Endothelial cell of hepatic sinusoid (primary cell): ENCODE measurements around the gene HIC1.

Experiments
- in situ Hi-C: cut with HindIII; loops from 2 replicates; pipeline ENCODE4 v1.10.0; 2017; ENCODE audit warnings: low sequenced_read_pairs

HIC1 gene

DNA sequence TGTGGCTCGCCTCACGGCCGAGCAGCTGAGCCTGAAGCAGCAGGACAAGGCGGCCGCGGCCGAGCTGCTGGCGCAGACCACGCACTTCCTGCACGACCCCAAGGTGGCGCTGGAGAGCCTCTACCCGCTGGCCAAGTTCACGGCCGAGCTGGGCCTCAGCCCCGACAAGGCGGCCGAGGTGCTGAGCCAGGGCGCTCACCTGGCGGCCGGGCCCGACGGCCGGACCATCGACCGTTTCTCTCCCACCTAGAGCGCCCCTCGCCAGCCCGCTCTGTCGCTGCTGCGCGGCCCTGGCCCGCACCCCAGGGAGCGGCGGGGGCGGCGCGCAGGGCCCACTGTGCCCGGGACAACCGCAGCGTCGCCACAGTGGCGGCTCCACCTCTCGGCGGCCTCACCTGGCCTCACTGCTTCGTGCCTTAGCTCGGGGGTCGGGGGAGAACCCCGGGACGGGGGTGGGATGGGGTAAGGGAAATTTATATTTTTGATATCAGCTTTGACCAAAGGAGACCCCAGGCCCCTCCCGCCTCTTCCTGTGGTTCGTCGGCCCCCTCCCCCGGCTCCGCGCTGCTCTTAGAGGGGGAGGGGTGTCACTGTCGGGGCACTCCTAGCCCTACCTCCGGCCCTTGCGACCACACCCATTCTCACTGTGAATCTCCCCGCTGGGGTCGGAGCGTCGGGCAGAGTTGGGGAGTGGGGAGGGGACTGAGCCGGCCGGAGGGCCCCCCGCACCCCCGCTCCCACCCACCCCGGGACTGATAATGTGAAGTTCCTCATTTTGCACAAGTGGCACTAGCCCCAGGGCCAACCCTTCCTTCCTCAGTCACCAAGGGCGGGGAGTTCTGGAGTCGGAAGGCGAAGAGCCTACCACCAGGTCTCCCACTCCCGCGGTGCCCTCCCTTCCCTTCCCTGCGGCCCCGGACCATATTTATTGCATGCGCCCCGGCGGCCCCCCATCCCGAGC lies 4.0 kb downstream of the HIC1 start:
- in situ Hi-C loops, result no loop called here

DNA sequence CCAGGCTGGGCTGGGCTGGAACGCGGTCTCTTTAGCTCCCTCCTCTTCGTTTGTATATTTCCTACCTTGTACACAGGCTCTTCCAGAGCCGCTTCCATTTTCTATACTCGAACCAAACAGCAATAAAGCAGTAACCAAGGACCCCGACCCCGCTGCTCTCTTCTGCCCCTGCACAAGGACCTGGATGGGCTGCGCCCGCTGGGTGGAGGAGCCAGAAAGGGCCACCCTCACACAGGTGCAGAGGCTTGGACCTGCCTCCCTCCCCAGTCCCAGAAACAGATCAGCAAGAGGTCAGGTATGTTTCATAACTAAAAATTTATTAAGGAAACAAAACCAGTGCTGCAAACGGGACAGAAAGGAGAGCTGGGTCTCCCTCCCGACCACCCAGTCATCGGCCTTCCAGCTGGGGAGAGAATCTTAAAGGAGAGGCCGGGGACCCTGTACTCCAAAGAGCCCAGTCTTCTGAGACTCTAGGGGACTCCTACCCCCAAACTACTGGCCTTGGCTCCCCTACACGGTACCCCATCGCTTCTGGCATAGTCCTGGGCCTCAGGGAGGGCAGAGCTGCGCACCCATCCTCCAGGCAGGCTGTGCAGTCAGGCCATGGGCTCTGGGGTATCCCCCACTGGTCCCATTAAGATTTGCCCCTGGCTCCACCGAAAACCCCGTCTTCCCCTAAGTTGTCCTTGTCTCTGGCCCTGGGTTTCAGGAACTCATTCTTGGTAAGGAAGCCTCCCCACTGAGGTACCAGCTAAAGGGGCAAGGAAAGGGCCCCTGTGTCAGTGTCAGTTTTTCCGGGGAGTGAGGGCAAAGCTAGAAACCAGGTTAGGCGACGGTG lies 4.9 kb downstream of the HIC1 start:
- in situ Hi-C loops, result loop anchor here (10.0 kb wide), 1 partner anchor 205 kb away; no protein-coding TSS in a partner anchor

DNA sequence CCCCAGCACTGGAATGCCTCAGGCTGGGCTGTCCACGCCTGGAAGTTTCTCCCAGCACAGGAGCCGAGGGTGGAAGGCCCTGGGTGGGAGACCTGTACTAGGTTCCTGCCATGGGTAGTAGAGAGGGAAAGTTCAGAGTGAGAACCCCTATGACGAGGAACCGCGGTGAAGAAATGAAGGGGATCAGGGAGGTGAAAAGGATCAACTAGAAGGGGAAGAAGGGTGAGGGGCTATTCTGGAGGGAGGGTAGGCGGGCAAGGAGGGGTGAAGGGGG lies 5.4 kb downstream of the HIC1 start:
- in situ Hi-C loops, result loop anchor here (10.0 kb wide), 1 partner anchor 204 kb away; no protein-coding TSS in a partner anchor

DNA sequence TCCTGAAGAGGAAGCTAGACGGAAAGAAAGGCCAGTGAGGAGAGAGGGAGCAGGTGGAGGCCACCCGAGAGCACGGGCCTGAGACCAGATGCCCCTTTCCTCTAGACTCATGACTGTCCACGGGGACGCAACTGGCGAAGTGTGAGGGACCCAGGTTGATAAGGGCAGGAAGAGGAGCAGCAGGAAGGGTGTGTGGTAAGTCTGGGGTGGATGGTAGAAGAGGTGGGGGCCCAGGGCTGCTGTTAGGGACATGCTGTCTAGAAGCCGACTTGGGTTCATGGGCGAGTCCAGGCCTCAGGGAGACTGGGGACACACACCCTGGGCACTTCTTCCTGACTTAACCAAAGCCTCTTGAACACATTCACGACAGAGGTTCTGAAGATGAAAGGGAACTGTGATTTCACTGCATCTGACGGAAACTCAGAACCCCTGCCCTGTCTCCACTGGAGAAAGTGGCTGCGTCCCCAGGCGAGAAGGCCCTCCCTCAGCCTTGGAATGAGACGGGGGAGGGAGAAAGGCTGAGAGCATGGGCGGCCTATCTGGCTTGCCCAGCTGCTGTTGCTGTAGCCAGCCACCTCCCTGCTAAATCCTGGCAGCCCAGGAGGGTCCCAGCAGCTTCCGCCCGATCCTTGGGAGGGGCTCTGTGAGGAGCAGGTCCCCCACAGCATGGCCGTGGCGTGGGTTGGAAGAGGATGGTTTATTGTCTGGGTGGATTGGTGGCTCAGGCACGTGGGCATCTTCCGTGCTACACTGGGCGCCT lies 6.0 kb downstream of the HIC1 start:
- in situ Hi-C loops, result loop anchor here (10.0 kb wide), 1 partner anchor 204 kb away; no protein-coding TSS in a partner anchor

DNA sequence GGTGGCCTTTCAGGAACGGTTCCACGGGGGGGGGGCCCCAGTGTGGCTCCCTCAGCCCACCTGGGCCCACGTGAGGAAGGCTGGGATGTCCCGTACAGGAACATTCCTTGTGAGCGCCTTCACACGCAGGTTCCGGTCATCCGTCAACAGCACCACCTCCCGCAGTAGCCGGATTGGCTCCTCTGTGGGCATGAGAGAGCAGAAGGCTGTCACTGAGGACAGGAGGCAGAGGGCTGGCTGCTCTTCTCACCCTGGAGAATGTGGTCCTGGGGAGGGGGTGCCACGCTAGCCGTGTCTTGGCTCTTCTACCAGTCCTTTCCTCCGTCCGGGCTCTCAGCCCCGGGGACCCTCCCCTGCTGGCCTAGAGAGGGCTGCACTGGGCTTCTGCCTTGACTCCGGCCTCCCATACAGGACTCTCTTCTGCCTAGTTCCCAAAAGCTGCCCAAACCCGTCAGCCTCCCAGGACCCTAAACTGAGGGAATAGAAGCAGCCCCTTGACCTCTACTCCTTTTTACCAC lies 6.6 kb downstream of the HIC1 start:
- in situ Hi-C loops, result loop anchor here (10.0 kb wide), 1 partner anchor 203 kb away; no protein-coding TSS in a partner anchor

DNA sequence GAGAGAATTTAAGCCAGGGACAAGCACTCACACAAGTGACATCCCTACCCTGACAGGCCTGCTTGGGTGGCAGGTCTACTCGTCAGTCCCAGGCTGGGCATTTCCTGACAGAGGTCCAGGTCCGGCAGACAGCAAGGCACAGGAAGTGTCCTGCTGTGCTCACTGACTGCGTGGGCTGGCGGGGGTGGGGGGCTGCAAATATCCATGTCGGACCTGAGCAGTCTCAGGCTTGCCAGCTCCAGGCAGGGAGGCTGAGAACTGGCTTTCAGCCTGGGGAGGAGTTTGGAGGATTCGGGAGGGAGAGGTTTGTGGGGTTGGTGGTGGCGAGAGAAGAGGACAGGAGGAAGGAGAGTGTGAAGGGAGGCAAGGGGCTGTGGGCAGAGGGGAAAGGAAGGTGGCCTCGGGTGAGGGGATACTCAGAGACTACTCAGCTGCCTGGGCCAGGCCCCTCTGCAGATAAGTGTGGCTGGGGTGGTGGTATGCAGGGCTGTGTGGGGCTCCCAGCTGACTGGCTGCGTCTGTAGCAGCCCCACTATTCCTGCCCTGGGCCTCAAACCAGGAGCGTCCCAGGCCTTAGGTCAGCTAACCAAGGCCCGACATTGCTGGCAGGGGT lies 7.8 kb downstream of the HIC1 start:
- in situ Hi-C loops, result loop anchor here (10.0 kb wide), 1 partner anchor 202 kb away; no protein-coding TSS in a partner anchor

DNA sequence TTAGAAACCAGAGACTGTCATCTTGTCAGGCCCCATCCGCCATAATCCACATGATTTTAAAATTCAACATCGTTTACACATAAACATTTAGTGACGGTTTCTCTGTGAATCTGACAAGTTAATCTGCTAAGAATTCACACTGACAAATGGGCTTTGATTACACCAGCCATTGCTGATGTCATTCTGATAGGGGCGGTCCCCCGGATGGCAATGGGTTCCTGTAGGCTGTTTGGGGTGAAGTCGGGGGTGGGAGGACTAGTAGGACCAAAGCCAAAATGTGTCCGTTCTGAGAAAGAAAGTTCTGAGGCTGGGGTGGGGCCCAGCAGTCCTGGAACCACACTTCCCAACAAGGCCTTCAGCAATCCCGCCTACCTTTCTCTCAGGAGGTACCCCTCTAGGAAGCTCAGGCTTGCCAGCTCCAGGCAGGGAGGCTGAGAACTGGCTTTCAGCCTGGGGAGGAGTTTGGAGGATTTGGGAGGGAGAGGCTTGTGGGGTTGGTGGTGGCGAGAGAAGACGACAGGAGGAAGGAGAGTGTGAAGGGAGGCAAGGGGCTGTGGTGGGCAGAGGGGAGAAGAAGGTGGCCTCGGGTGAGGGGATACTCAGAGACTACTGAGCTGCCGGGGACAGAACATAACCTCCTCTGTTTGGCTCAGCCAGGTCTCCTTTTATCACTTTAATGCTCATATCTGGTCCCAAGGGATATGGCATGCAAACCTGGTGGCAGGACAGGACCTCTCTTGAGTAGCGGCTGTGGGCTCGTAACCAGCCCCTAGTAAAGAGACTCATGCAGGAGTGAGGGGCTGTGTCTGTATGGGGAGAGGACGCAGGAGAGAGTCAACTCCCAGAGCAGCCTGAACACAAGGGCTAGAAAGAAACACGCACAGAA lies 8.6 kb downstream of the HIC1 start:
- in situ Hi-C loops, result loop anchor here (10.0 kb wide), 1 partner anchor 201 kb away; no protein-coding TSS in a partner anchor

DNA sequence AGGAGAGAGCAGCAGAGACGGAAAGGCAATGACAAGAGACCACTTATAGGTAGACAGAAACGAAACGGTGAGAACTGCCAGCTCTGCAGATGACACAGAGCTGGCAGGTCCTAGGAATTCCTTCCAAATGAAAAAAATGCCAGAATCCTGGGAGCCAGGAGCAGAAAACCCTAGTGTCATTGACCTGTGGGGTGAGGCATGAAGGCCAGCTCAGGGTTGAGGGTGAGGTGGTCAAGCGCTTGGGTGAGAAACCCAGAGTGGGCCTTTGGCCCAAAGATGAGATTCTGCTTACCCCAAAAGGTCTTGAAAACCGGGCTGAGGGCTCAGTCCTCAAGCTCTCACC lies 9.2 kb downstream of the HIC1 start:
- in situ Hi-C loops, result loop anchor here (10.0 kb wide), 1 partner anchor 201 kb away; no protein-coding TSS in a partner anchor

DNA sequence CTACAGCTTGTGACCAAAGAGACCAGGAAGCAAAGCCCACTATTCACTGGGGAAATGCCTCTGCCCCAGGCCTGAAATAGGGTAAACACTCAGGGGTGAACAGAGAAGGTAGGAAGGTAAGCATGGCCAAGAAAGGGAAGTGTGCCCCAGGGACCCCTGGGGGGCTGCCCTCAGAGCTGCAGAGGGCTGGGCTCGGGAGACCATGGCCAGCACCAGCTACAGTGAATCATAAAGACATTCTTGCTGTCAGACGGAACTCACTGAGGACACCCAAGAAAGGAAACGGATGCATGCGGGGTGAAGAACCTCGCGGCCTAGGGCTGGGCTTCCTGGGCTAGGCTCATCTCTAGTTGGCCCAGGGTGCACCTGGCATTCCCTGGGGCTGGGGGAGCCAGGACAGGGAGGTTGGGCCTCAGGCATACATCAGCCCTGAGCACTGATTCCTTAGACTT lies 9.6 kb downstream of the HIC1 start:
- in situ Hi-C loops, result loop anchor here (10.0 kb wide), 1 partner anchor 200 kb away; no protein-coding TSS in a partner anchor

DNA sequence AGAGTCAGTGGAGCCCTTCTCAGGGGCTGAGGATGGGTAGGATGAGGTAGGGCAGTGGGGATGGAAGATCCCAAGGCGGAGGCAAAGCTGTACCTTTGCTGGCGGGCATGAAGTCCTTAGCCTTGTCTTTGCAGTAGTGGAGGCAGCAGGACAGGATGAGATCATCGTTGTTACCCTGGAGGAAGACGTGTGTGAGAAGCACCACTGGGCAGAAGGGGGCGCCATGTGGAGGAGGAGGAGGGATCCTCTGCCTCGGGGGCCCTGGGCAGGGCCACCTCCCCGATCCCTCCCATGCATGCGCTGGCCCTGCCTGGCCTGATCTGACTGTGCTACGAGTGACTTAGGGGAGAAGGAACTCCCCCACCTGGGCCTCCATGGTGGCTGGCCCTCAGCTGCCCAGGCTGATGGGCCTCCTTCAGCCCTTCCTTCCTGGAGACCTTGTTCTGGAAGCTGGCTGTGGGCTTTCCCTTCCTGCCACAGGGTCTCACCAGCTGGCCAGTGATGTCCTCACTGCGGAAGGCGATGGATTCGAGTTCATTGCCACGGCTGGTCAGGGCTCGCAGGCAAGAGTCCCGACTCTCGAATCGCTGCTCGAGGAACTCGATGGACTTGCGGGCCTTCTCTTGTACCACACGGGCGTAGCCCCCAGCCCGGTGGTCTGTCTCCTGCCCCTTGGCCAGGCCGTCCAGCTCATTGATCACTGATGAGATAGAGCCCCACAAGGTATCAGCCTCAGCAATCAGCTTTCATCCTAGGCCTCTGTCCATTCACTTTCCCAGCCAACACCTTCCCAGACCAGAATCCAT lies 10.3 kb downstream of the HIC1 start:
- in situ Hi-C loops, result loop anchor here (5.0 to 10.0 kb wide), 3 partner anchors 107 to 200 kb away; no protein-coding TSS in a partner anchor

DNA sequence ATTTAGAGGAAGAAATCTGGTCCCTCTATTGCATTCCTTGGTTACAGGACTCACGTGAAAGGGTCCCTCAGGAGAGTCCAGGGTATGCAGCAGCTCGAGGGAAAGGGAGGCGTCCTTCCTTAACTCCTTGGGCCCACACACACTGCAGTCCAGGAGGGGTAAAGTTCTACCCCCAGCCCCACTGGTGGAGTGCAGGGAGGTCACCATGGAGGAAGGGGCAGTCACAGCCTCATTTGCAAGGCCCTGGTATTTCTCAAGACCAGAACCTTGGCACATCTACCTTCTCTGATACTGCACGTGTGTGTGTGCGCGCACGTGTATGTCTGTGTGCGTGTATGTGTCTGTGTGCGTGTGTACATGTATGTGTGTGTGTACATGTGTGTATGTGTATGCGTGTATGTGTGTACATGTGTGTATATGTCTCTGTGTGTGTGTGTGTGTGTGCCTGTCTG lies 11.1 kb downstream of the HIC1 start:
- in situ Hi-C loops, result loop anchor here (5.0 to 10.0 kb wide), 3 partner anchors 106 to 199 kb away; no protein-coding TSS in a partner anchor

DNA sequence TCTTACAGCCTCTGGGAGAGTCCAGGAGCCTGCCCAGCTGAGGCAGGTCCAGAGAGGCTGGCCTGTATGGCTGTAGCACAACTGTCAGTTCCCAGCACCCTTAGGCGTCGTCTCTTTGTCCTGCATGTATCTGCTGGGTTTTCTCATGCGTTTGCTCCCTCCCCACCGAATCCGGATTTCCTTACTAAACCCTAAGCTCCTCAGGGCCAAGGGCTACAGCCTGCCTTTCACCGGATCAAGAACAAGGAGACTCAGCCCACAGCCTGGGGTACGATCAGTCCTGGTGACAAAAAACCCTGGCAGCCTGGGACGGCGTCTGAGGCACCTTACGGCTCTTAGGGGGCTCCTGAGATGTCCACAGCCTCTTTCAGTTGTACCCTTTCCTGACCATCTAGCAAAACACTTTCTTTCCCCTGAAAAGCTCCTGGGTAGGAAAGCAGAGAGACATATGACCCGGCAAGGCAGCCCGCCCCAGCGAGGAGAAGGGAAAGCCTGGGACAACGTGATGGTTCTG lies 12.2 kb downstream of the HIC1 start:
- in situ Hi-C loops, result loop anchor here (5.0 to 10.0 kb wide), 3 partner anchors 105 to 198 kb away; no protein-coding TSS in a partner anchor

DNA sequence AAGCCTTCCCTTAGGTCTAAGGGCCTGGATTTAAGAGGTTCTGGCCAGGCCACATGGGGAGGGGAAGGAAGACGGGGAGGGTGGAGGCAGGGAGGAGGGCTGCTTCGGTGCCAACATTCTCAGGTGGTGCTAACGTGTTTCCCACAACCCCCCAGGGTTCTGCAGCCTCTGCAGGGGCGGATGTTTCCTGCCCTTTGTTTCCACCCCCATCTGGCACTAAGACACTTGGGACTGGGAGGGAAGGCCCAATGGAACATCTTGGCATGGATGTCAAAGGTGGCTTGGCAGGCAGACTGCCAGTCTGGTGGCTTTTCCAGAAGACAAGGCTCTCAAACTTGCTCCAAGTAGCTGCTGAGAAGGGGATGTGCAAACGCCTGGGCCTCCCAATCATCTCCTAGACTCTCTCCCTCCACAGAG lies 12.7 kb downstream of the HIC1 start:
- in situ Hi-C loops, result loop anchor here (5.0 to 10.0 kb wide), 3 partner anchors 105 to 197 kb away; no protein-coding TSS in a partner anchor

DNA sequence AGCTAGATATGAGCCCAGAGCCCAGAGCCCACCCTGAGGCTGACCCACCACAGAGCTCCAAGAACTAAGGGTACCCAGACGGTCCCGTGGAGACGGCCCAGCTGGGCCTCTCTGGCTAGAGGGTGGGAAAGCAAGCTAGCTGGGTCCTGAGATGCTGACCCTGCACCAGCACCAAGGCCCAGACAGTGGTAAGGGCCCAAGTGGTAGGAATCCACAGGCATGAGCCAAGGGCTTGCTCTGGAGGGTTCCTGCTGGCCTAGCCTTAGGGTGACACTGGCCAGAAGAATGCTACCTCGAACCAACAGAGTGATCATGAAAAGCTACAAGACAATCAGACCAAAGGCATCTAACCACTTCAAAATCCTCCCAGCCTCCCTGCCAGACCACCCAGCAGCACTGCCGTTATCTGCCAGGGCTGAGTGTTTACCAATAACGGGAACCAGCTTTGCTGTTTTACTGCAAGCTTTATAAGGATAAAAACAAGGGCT lies 13.2 kb downstream of the HIC1 start:
- in situ Hi-C loops, result loop anchor here (5.0 to 10.0 kb wide), 3 partner anchors 104 to 197 kb away; no protein-coding TSS in a partner anchor

DNA sequence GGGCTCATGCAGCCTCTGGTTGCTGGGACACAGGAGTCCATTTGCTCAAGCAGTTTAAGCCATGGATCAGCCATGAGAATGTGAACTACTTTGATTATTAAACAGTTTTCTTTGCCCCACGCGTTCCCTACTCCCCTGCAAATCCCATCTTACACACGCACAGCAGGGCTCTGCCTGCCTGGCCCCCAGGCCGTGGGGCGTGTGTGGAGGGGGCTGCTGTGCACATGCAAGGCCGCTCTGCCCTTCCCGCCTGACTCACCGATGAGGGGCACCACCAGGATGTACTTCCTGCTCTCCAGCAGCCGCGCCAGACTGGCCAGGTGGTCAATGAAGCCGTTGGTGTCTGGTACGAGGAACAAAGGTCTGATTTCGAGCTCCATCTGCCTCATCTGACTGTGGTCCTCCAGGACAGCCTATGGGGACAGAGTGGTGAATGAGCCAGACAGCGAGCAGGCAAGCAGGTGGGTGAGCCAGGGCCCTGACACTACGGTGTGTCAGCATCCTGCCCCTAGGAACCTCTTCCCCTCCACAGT lies 13.7 kb downstream of the HIC1 start:
- in situ Hi-C loops, result loop anchor here (5.0 to 10.0 kb wide), 3 partner anchors 104 to 196 kb away; no protein-coding TSS in a partner anchor

DNA sequence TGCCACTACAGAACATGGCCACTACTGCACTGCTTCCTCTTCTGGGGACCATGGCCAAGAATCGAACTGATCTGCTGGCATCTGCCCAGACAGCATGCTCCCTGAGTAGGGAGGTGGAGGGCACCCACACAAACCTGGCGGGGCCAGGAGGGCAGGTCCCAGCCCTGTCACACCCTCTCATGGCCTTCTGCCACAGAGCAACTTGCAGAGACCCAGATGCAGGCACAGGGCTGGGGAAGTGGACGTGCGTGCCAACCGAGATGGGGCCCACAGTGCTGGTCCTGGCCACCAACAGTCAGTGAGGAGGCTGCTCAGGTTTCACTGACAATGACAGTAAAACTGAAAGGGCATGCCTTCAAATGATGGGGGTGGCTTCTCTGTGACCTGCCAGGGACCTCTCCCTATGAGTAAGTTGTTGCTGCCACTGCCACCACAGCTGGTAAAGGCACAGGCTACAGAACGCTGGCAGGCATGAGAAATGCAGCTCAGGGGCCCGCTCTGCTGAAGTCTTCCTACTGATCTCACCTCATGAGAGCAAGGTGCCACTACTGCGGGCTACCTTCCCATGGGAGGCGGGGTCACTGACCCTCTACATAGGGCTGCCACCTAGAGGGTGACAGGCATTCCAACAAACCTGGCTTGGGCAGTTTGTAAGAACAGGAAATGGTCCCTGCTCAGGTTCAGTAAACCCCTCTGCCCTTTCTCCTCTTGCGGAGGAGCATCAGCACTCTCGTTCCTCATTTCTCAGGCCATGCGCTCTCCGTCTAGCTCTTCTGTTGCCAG lies 15.5 kb downstream of the HIC1 start:
- in situ Hi-C loops, result no loop called here
